ENCODE results near the gene DUSP2.

- TF ChIP-seq RAD21 (IDR thresholded peaks at IDR 0.05; ENCODE audit: insufficient read depth, low read depth, low read length) (no peak), ZNF24 (IDR thresholded peaks at IDR 0.05) (no peak), CTCF (IDR thresholded peaks at IDR 0.05 in 2 of 3, conservative IDR thresholded peaks at IDR 0.05 in 1 of 3; ENCODE audit: control insufficient read depth in 2 of 3, extremely low read depth in 1 of 3, insufficient read depth in 1 of 3, low read depth in 3 of 3, low read length in 3 of 3) (no peak)
These were observed 28.8 kb downstream of the DUSP2 start, which contains the start of gene ADRA2B for GRCh38 chr2:96116424-96116878.

All from GM12878 (cell line).